ENCODE data around the gene ANKRD11. TPM values are rescaled to one million over a fixed set of nuclear protein-coding genes. Genes with fewer than 3 reads are reported as not detected.
"Not testable (repeated sequence)": the region's sequence is repeated elsewhere in the genome, so short reads cannot be mapped to it uniquely, and the experiment has no call there.

The ANKRD11 gene
- total RNA-seq, 1 donor from 2014 or later = 64.9 TPM

DNA sequence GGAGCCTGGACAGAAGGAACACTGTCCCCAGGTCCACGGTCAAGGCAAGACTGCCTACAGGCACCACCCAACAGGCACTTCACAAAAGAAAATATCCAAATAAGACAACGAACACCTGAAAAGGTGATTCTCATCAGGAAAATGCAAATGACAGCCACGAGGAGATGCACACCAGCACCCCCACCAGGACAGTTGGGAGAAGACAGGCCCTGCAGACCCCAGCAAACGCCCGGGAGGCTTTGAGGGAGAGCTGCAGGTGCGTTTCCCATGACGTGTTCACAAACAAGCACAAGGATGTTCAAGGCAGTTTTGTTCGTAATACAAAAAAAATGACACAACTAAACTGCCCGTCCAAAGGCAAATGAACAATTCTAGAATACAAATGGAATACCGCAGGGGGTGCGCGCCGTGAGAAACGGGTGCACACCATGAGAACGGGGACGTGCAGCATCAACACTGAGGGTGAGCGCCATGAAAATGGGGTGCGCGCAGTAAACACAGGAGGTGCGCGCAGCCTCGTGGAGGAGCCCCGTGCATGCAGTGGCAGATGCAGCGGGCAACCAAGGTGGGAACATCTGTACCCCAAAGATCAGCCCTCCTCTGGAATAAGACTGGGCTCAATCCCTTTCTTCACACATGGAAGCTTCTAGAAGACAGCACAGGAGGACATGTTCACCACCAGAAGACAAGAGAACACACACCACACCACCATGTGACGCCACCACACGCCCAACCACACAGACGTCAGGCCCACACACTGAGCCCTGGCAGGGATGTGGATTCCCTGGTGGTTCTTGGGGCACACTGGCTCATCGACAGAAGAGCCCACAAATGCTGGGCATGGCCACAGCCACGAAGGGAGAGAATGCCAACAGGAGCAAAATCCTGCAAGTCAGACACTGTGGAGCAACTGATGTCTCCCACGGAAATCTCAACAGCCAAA is 181.7 kb downstream of the ANKRD11 start:
- ATAC-seq (ENCODE audit: poor library complexity) = no peak
- peak; percentile 31 for DNase-seq

GRCh38 chr16:89307421-89307805 is 182.9 kb downstream of the ANKRD11 start:
- intact Hi-C loops (cut with DNase I) = no loop called here
- ATAC-seq (ENCODE audit: poor library complexity) (no peak), DNase-seq (peak; percentile 34)

More for the DNA sequence above, 181.7 kb downstream of the ANKRD11 start:
- intact Hi-C loops (cut with DNase I) = no loop called here

DNA sequence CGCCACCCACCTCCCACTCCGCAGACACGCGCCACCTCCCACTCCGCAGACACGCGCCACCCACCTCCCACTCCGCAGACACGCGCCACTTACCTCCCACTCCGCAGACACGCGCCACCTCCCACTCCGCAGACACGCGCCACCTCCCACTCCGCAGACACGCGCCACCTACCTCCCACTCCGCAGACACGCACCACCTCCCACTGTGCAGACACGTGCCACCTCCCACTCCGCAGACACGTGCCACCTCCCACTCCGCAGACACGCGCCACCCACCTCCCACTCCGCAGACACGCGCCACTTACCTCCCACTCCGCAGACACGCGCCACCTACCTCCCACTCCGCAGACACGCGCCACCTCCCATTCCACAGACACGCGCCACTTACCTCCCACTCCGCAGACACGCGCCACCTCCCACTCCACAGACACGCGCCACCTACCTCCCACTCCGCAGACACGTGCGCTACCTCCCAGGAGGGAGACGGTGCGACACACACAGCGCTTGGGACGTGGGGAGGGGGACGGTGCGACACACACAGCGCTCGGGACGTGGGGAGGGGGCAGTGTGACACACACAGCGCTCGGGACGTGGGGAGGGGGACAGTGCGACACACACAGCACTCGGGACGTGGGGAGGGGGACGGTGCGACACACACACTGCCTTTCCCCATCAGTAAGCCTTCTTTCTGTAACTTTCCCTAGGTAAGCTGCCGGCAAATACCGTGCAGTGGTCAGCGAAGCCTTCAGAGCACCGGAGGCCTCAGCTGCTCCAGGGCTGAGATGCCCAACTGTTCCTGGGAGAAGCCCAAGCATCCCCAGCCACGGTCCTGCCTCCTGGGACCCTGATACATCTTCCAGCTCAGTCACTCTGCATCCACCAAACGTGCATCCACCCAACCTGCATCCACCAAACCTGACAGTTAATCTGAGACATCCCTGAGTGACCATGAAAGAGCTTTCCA is 183.6 kb downstream of the ANKRD11 start:
- intact Hi-C loops (cut with DNase I); ATAC-seq (ENCODE audit: poor library complexity): not testable (repeated sequence)
- peak; percentile 24 for DNase-seq

DNA sequence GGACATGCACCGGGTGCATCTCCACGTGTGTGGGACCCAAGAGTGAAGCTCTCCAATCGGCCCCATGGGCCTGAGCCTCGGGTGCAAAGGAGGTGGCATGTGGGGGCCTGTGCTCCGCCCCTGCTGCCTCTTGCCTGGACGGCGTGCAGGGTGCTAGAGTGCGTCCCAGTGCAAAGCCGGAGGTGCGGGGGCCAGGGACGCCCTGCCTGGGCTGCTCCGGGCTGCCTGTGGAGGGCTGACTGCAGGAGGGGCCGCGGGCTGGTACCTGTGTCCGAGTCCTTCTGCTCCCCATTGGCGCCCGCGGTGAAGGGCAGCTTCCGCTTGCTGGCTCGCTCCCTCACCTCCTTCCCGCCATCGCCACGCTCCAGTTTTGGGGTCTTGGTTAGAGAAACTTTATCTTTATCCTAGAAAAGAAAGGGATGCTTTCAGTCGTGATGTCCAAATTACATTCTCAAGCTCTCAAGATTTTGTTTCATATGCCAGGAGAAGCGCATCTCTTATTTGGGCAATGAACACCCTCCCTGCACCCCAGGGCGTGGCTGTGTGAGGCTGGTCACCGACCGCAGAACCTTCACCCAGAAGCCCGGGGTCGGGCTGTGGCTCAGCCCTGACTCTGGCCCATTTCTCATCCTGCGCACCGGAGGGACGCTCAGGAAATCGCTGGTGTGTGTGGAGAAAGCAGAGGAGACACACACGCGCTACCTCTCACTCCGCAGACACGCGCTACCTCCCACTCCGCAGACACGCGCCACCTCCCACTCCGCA is 185.2 kb downstream of the ANKRD11 start:
- intact Hi-C loops (cut with DNase I) = no loop called here
- peak; percentile 33 for DNase-seq
- ATAC-seq (ENCODE audit: poor library complexity) = no peak

DNA sequence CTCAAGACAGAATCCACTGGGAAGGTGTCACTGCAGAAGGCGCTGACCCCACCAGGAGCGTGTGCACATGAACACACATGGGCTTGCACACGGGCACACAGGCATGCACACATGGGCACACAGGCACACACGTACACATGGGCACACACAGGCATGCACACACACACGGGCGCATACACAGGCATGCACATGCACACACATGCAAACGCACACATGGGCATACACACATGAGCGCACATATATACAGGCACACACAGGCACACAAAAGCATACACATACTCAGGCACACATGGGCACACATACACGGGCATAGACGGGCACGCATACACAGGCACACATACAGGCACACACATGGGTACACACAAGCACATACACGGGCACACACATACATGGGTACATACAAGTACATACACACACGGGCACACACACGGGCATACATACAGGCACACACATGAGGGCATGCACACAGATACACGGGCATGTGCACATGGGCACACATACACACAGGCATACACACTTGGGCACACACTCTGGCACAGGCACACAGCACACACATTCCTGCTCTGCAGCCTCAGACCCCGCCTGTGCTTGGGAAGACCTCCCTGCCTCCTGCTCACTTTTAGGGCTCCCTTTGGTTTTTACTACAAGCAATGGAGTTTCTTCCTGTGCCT is 186.0 kb downstream of the ANKRD11 start:
- intact Hi-C loops (cut with DNase I) = no loop called here
- DNase-seq (peak; percentile 32), ATAC-seq (ENCODE audit: poor library complexity) (no peak)

DNA sequence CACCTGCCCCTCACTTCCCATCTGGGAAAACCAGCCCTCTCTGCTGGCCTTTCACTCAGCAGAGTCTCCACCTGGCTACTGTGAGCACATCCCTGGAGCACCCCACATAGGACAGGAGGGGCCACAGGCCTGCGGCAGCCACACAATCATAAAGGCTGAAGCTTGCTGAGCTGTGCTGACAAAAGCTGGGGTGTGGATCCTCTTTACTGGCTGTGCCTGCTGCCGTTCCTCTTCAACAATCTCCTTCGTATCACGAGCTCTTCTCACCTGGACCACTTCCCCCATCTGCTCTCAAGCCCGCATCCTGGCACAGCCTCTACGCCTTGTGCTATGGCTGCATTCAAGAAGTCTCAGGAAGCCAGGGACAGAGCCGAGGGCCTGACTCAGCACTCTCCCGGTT is 186.7 kb downstream of the ANKRD11 start:
- ATAC-seq (ENCODE audit: poor library complexity) = no peak
- intact Hi-C loops (cut with DNase I) = no loop called here
- no peak for DNase-seq

DNA sequence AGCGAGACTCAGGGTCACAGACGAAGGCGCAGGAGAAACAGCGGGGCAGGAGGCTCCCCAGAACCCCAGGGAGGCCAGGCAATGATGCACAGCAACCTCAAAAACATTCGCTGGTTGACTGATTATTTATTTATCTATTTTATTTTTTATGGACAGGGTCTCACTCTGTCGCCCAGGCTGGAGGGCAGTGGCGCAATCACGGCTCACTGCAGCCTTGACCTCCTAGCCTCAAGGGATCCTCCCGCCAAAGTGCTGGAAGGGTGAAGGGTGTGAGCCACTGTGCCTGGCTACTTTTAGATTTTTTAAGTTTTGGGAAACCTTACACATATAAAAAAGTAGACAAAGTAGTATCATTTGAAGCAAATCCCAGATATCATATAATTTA is 189.4 kb downstream of the ANKRD11 start:
- intact Hi-C loops (cut with DNase I) = no loop called here
- ATAC-seq (ENCODE audit: poor library complexity) (peak; percentile 19), DNase-seq (no peak)

GRCh38 chr16:89300311-89300975 is 189.9 kb downstream of the ANKRD11 start:
- peak; percentile 68 for DNase-seq
- intact Hi-C loops (cut with DNase I) = no loop called here
- peak; percentile 84 for ATAC-seq (ENCODE audit: poor library complexity)

GRCh38 chr16:89299357-89300111 is 190.8 kb downstream of the ANKRD11 start:
- DNase-seq; ATAC-seq (ENCODE audit: poor library complexity); intact Hi-C loops (cut with DNase I): not testable (repeated sequence)

DNA sequence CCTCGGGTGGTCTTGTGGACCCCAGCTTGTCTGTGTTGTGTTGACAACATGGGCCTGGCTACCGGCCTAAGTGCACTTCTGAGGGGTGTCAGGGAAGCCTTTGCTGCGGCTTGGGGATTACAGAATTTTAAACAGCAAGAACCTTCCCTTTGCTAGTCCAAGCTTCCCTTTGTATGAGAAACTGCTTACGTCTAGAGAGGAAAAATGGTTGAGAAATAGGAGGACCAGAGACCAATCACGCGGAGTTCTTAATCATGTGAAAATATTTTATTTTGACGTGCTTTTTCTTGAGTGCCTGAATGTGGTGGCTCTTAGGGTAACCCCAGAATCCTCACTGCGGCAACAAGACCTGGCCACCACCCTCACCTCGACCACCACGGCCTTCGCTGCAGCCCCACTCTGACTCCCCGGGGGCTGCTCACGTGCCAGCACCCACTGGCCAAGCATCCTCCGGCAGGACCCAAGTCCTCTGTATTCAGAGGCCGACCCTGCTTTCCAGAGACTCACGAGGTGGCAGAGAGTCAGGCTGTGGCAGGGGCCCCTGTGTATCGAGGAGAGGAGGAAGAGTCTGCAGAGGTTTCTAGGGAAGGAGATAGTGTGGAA is 191.6 kb downstream of the ANKRD11 start:
- intact Hi-C loops (cut with DNase I) = no loop called here
- DNase-seq (no peak), ATAC-seq (ENCODE audit: poor library complexity) (no peak)

- DNase-seq = no peak
- no peak for ATAC-seq (ENCODE audit: poor library complexity)
- intact Hi-C loops (cut with DNase I) = no loop called here
Observed at GRCh38 chr16:89297910-89298545, 192.3 kb downstream of the ANKRD11 start.

DNA sequence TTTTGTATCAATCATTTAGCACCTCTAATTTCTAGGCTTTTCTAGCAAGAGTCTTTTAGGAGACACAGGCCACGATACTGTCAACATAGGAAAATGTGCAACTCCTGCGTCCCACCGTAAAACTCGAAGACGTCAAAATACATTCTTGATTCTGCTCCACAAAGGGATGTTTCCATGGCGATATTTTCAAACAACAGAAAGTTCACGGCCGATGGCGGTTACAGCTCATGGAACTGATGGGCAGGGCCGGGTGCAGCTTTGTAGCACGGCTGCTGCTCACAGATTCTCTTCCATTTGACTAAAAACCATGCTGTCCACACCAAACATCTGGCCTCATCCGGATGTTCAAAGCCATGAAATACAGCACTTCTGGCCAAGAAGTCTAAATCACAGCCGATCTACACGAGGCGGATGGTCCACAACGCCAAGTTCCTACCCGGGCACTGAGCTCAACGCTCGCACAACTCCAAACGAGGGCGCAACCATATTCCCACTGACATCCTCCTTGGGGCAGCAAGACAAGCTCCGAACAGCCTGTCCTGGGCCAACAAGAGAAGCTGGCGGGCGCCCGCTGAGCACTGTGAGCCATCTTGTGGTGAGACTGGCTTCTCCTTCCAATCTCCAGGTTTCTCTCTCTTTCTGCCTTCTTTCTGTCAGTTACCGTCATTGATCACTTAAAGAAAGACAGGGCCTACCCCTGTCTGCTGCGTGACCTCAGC is 193.0 kb downstream of the ANKRD11 start:
- intact Hi-C loops (cut with DNase I) = no loop called here
- ATAC-seq (ENCODE audit: poor library complexity) = no peak
- DNase-seq = peak; percentile 43

GRCh38 chr16:89295915-89296314 is 194.4 kb downstream of the ANKRD11 start:
- intact Hi-C loops (cut with DNase I) = no loop called here
- ATAC-seq (ENCODE audit: poor library complexity) = no peak
- DNase-seq = peak; percentile 41

GRCh38 chr16:89295071-89295900 is 195.1 kb downstream of the ANKRD11 start:
- DNase-seq = peak; percentile 33
- ATAC-seq (ENCODE audit: poor library complexity) = no peak
- intact Hi-C loops (cut with DNase I) = no loop called here

DNA sequence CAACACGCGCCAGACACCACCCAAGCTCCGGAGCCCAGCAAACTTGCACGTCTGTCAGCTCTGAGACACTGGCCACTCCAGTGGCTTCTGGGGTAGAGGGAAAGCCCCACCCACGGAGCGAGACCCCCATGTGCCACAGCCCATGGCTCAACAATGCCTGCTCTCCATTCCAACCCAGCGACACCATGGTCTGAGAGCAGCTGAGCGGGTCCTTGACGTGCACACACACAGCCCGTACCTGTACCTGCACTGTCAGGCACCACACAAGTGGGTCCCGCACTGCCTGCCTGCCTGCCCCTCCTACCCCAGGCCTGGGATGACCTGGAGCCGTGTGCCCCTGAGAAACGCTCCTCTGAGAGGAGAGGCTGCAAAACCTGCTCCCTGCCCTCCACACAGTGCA is 195.9 kb downstream of the ANKRD11 start:
- ATAC-seq (ENCODE audit: poor library complexity) = no peak
- intact Hi-C loops (cut with DNase I) = no loop called here
- peak; percentile 37 for DNase-seq

All from Right ventricle myocardium superior (tissue), 1 donor.